GM18498 (cell line): ENCODE data around the gene JOSD2.
A peak's percentile ranks its signal among the peaks of the same experiment; 100 is the strongest.
"Not testable (repeated sequence)": the region's sequence is repeated elsewhere in the genome, so short reads cannot be mapped to it uniquely, and the experiment has no call there.

ENCODE experiments used
- ATAC-seq: cut with Tn5 transposase; IDR thresholded peaks from one replicate; pipeline ENCODE4 v1.9.1; 2021; ENCODE audit warnings: mild to moderate bottlenecking, moderate library complexity; ENCODE audit not compliant: unreplicated experiment

The JOSD2 gene

DNA sequence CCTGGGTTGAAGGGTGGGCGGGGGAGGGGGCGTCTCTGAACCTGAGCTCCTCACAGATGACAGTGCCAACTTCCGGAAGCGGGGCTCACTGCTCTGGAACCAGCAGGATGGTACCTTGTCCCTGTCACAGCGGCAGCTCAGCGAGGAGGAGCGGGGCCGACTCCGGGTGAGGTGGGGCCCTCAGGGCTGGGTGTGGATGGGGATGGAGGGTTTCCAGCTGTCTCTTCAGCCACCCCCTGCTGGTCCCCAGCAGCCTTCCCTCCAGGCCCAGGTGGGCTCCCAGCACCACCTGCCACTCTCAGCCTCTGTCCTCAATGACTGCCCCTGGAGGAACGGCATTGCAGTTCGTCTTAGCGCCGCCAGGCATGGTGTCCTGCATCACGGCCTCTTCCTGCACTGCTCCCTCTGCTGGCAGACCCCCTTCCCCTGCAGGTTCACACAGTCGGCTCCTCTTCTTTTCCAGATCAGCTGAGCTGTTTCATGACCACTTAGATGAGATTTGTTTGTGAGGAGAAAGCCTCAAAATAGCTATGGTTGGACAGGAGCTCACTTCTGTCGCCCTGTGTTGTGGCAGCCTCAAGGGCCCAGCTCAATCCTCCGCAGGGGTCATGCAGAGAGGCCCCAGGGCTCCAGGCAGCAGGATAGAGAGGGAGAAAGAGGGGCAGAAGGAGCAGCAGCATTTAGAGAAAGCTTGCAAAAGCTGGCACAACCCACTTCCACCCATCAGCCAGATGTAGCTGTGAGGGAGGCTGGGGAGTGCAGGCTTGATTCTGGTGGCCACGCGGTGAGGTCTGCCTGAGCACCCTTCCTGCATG lies 31.9 kb downstream of the JOSD2 start:
- ATAC-seq = no peak

DNA sequence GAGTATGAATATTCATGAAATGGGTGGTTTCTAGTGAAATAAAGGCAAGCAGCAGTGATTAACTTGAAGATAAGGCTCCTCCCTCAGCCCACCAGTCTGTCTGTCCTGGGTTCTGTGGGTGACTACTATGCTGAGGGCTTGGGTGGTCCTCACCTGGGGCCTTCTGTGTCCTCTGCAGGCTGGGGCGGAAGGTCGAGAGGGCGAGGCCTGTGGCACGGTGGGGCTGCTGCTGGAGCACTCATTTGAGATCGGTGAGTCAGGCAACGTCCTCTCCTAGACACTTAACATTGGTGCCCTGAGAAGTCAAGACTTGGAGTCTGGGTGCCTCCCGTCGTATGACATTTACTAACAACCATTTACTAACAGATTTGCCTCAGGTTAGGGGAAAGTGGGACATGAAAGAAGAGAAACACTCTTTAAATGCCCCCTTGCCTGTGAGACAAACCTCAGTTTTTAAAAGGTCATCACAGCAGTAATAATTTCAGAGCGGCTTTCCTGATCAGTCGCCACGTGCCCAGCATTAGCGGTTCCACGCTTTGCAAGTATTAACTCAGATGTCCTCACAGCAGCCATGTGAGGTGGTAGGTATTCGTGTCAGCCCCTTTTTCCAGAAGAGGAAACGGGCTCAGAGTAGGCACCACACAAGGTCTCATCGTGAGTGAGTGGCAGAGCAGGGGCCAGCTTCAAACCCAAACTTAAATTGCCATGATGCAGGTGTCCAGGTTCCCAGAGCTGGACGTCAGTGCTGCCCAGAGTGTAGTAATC lies 33.1 kb downstream of the JOSD2 start:
- no peak for ATAC-seq

DNA sequence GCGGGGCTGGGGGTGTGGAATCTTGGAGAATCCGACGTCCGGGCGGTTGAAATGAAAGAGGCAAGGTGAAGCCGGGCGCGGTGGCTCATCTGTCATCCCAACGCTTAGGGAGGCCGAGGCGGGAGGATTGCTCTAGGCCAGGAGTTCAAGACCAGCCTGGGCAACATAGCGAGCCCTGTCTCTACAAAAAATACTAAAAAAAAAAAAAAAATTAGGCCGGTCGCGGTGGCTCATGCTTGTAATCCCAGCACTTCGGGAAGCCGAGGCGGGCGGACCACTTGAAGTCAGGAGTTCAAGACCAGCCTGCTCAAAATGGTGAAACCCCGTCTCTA lies 34.1 kb downstream of the JOSD2 start:
- ATAC-seq = no peak

DNA sequence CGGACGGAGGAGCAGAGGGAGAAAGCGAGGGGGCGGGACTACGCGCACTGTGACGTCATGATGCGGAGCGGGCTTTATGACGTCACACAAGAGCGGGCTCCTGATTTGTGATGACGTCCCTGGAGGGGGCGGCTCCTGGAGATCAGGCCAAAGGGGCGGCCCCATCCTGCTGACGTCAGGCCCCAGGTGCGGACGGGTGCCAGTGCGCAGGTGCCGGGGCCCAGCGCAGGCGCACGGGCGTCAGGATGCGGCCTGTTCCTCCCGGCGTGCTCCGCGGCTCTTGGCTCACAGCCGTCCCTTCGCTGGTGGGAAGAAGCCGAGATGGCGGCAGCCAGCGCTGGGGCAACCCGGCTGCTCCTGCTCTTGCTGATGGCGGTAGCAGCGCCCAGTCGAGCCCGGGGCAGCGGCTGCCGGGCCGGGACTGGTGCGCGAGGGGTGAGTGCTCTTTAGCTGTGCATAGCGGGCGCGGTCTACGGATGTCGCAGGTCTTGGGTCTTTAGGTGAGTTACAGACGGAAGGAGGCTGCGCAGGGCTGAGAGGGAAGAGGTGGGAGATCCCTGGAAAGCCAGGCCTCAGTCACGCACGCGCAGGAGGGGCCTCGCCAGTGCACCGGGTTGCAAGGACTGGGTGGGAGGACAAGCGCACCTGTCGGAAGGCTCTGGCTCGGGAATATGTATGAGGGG lies 34.6 kb downstream of the JOSD2 start, which contains the start of the genes EMC10 and GARIN5A:
TSS of gene EMC10 (plus strand) at position 284 of the 683 bp plus-strand sequence. CDS start at position 322, 38 bp downstream.
TSS of gene GARIN5A (minus strand) at position 625 of the 683 bp plus-strand sequence. CDS start at position 165, 460 bp downstream.
- peak; percentile 88 for ATAC-seq

DNA sequence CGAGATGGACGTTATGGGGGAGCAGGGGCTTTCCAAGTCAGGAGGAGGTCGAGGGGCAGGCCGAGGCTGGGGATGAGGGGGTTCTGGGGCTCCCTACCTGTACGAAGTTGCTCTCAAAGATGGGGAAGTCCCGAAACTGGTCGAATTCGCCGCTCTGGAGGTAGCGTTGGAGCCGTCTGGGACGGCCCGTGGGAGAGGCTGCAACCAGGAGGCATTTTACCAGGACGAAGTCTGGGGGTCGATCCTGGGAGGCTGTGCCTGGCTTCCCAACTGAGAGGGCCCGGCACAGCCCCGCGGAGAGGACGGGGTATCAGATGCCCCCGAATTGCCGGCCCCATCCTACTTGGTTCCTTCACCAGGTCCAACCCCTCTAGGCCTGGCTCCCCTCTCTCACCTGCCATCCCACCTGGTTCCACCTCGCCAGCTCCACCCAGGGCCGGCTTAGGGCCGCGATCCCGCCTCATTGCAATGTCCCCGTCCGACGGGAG lies 35.2 kb downstream of the JOSD2 start:
- no peak for ATAC-seq

DNA sequence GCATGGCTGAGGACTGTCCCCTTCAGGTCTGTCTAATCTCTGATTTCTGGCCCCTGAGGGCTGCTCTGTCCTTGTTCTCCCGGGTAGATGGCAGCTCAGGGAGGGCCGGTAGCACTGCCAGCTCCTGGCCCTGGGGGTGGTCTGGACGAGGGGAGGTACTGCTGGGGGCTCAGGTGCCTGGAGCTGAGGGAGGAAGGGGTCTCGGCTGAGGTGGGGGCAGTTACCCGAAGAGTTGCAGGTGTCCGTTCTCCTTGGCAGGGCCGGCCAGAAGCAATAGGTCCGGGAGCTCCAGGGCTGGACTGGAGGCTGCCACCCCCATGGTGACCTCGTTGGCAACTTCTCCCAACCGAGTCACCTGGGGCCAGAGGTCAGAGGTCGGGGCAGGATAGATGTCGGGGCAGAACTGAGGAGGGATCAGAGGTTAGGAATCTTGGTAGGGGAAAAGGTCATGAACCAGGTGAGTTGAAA lies 35.9 kb downstream of the JOSD2 start:
- no peak for ATAC-seq

DNA sequence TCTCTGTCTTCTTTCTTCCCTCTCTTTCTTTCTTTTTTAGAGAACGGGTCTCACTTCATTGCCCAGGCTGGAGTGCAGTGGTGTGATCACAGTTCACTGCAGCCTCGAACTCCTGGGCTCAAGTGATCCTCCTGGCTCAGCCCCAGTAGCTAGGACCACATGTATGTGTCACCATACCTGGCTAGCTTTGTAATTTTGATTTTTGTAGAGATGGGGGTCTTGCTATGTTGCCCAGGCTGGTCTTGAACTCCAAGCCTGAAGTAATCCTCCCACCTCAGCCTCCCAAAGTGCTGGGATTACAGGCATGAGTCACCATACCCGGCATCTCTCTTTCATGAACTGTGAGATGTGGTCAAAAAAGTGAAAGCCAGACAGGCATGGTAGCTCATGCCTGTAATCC lies 37.7 kb downstream of the JOSD2 start:
- ATAC-seq = not testable (repeated sequence)

DNA sequence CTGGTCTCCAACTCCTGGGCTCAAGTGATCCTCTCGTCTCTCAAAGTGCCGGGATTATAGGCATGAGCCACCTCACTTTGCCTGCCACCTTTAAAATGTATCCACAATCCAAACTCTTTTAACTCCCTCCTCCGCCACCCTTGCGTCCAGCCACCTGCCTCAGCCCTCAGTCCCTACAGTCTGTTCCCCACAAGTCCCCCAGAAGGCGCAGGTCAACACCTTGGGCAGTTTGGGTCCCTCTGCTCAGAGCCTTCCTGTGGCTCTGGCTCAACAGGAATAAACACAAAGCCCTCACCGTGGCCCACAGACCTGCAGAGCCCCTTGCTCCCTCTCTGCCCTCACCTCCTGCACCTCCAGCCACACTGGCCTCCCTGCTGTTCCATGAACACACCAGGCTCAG lies 42.2 kb downstream of the JOSD2 start:
- no peak for ATAC-seq

DNA sequence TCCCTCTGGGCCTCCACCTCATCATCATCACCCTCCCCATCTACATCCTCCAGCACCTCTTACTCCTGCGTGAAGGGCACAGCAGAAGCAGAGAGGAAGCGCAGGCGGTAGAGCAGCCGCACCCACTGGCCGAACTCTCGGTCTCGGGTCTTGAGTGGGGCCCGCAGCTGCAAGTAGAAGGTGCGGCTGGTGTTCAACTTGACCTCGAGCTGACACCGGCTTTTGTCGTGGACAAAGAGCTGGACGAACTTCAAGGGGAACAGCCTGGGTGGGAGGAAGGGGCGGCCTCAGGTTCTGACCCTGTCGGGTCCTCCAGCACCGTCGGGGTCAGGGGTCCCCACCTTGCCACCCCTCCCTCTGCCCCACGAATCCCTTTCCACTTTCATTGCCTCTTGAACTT lies 43.4 kb downstream of the JOSD2 start:
- ATAC-seq = no peak

DNA sequence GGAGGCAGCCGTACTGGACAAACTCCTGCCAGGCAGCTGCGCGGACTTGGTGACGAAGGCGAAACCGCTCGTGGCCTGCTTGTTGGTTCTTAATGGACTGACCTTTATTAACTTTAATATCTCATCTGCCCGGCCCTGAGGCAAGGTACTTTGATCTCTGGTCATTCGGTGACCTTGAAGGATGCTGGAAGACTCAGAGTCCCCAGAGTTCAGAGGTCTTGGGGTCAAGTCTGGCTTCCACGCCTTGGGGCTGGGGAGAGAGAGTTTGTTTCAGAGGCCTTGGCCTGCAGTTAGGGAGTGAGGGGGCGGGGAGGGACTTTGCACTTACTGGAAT lies 44.3 kb downstream of the JOSD2 start:
- ATAC-seq = no peak

DNA sequence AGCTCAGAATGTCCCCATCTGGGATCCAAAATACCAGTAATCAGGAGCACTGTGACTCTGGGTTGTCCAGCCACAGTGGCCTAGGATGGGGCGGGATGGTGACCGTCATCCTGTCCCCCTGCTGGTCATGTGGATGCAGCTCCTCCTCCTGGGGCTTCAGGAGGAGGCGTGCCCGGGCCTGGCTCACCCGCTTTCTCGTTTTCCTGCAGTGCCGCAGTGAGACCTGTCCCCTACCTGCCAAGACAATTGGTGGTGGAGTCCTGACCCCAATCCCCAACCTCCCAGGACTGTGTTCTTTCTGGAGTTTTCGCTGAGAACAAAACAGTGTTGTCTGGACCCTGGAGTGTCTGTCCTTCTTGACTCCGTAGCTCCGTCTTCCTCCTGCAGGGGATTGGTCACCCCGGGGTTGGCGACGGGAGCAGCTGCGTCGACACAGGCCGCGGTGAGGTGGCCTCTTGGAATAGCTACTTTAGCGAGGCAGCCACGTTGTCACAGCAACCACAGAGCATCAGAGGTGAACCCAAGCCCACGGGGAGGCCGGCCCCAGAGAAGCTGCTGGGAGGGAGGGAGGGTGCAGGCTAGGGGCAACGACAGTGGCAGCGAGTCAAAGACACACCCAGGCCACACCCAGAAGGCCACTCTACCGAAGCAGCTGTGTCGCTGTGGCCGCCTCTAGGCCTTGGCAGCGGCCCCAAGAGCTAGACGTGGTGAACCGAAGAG lies 44.8 kb downstream of the JOSD2 start:
- no peak for ATAC-seq

DNA sequence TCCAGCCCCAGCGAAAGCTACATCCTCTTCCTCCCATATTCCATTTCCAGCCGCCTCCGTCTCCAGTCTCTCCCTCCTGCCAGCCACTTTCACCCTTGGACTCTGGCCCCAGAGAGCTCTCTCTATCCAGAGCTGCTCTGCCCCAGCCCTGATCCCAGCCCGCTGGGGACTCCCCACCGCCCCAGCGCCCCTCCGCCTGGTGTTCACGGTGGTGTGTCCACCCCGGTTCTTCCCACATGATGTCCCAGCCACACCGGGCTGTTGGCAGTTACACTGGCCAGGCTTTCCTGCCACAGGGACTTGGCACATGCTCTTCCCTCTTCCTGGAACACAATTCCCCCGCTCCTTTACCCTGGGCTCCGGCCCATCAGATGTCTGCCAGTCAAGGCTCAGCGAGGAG lies 46.0 kb downstream of the JOSD2 start:
- ATAC-seq = no peak

DNA sequence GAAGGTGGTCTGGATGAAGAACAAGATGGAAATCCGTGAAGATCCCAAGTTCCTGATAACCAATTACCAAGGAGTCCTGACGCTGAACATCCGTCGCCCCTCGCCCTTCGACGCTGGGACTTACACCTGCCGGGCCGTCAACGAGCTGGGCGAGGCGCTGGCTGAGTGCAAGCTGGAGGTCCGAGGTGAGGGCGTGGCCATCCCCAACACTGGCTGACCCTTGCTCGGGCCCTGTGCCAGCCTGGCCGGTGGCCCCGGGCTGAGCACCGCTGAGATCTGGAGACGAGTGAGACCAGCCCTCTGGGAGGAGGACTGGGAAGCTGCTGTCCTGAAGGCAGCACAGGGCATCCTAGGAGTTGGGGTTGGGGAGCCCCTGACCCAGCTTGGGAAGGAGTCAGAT lies 46.6 kb downstream of the JOSD2 start:
- ATAC-seq = no peak

DNA sequence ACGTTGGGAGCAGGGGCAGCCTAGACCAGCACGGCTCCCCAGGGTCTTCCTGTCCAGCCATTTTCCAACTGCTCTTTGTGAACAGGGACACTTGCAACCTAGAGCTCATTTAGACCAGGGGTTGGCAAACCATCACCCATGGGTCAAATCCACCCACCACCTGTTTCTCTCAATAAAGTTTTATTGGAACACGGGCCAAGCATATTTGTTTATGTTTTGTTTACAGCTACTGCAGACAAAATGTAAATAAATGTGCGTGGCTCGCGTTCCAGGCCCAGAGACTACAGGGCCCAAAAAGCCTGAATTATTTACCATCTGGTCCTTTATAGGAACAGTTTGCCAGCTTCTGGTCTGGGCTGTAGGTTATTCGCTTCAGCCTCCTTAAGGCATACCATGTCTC lies 48.0 kb downstream of the JOSD2 start:
- no peak for ATAC-seq

DNA sequence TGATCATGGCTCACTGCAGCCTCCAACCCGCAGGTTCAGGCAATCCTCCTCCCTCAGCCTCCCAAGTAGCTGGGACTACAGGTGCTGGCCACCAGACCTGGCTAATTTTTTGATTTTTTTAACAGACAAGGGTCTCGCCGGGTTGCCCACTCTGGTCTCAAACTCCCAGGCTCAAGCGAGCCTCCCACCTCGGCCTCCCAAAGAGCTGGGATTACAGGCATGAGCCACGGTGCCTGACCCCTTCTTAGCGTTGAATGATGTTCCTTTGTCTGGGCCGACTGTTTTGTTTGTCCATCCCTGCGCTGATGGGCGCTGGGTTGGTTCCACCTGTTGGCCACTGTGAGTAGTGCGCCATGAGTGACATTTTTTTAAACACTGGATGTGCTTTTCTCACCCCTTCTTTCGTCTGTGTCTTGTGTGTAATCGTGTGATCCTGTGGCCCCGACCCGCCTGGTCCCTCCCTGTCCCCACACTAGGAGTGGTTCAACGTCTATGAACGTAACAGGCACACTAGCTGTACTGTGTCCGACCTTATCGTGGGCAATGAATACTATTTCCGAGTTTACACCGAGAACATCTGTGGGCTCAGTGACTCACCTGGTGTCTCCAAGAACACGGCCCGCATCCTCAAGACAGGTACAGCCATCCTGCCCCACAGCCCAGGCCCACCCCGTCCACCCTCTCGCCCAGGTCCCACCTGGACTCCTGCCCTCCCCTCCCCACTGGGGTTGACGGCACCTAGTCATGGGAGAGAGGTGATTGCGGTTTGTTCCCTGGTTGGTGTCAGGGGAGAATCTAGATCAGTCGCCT lies 49.7 kb downstream of the JOSD2 start:
- no peak for ATAC-seq

DNA sequence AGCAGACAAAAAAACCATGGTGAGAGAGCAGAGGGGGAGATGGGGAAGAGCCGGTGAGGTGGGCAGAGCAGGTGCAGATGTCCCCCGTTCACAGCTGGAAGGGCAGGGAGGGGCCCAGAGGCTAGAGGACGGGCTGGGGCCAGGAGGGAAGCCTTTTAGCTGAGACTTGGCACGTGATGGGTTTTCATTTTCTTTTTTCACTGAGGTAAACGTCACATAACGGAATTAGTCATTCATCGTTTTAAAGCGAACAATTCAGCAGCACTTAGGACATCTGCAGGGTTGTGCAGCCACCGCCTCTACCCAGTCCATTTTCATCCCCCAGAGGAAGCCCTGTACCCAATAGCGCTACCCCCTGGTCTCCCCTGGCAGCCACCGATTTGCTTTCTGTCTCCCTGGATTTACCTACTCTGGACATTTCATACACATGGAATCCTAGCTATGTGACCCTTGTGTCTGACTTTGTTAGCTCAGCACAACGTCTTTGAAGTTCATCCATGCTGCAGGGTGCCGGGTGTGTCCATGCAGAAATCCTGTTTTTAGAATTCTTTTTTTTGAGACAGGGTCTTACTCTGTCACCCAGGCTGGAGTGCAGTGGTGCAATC lies 50.7 kb downstream of the JOSD2 start:
- peak; percentile 61 for ATAC-seq

DNA sequence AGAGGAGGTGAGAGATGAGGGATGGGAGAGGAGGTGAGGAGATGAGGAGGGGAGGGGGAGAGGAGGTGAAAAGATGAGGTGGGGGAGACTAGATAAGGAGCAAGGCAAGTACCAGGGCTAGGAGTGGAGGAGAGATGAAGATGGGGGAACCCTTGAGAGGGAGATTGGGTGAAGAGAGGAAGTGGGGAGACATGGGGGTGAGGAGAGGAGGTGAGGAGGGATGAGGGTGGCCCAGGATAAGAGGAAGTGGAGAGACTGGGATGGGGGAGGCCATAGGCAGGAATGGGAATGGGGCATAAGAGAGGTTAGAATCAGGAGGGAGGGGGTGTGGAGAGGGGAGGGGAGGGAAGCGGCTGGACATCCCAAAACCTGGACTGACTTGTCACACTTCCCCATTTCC lies 51.4 kb downstream of the JOSD2 start:
- ATAC-seq = no peak

DNA sequence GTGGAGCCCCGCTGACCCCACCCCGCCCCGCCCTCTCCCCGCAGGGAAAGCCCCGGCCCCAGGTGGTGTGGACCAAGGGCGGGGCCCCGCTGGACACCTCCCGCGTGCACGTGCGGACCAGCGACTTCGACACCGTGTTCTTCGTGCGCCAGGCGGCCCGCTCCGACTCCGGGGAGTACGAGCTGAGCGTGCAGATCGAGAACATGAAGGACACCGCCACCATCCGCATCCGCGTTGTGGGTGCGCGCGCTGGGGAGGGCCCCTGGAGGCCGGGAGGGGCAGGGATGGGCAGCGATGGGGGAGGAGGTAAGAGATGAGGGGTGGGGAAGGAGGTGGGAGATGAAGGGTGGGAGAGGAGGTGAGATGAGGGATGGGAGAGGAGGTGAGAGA lies 51.9 kb downstream of the JOSD2 start:
- no peak for ATAC-seq

DNA sequence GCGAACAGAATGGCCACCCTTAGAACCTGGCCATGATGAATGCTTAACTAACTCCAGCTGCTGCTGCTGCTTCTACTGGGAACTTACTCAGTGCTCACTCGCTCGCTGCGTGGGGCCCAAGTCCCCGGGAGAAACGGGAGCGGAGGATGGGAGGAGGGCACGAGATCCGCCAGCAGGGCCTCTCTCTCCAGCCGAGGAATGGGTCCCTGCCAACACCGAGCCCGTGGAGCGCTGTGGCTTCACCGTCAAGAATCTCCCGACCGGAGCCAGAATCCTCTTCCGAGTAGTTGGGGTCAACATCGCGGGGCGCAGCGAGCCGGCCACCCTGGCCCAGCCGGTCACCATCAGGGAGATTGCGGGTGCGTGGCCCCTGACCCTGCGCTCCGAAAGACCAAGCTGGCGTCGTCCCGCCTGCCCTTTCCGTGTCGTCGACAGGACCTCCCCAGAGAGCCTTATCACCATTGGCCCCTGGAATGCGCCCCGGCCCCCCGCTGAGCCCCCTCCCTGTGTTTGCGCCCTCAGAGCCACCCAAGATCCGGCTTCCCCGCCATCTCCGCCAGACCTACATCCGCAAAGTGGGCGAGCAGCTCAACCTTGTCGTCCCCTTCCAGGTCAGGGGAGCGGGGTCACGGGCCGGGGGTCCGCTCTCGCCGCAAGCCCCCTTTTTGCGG lies 52.5 kb downstream of the JOSD2 start:
- no peak for ATAC-seq
